DND-41 (cell line): ENCODE measurements around the gene ARSJ.

Experiments used
- EZH2 ChIP-seq: IDR thresholded peaks from 3 replicates; pipeline ENCODE4 v1.6.1; 2012; ENCODE audit warnings: borderline replicate concordance, low read depth, mild to moderate bottlenecking, moderate library complexity, low read length, inconsistent platforms; ENCODE audit not compliant: severe bottlenecking
- TF ChIP-seq, protein P1 (sequence below): IDR thresholded peaks from 2 replicates; pipeline ENCODE4 v1.5.1; 2012; ENCODE audit warnings: borderline replicate concordance, low read length, moderate library complexity, mild to moderate bottlenecking; ENCODE audit not compliant: poor library complexity, severe bottlenecking; ENCODE audit errors: extremely low read depth

DNA sequence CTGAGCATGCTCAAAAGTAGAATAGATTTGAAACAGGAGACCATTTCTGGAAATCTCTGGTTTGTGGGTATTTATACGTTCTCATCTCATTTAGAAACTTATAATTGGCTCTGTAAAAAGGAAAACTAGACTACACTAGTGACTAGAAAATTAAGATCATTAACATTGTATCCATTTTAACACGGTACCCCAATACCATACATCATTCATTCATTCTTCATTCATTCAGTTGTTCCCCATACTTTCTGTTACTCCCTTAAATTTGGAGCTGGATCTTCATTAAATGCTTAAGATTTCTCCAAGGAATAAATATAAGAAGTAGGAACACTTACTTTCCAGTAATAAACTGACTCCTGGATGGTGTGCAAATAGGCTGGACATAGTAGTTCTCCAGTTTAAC is 1.3 kb downstream of the ARSJ start:
- TF ChIP-seq, protein P1, sequence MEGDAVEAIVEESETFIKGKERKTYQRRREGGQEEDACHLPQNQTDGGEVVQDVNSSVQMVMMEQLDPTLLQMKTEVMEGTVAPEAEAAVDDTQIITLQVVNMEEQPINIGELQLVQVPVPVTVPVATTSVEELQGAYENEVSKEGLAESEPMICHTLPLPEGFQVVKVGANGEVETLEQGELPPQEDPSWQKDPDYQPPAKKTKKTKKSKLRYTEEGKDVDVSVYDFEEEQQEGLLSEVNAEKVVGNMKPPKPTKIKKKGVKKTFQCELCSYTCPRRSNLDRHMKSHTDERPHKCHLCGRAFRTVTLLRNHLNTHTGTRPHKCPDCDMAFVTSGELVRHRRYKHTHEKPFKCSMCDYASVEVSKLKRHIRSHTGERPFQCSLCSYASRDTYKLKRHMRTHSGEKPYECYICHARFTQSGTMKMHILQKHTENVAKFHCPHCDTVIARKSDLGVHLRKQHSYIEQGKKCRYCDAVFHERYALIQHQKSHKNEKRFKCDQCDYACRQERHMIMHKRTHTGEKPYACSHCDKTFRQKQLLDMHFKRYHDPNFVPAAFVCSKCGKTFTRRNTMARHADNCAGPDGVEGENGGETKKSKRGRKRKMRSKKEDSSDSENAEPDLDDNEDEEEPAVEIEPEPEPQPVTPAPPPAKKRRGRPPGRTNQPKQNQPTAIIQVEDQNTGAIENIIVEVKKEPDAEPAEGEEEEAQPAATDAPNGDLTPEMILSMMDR, result no peak
- TF ChIP-seq EZH2, result no peak
